Ishikawa (cell line): Measurements from ENCODE around the gene ATG9B.

Experiments used
- CEBPB ChIP-seq: IDR thresholded peaks from 2 replicates; pipeline ENCODE4 v1.6.1; 2012
- CREB1 ChIP-seq: IDR thresholded peaks from 2 replicates; pipeline ENCODE4 v1.6.1; 2012; ENCODE audit warnings: low read depth
- EGR1 ChIP-seq: IDR thresholded peaks from 2 replicates; pipeline ENCODE4 v1.6.1; 2012
- EP300 ChIP-seq: IDR thresholded peaks from 2 replicates; pipeline ENCODE4 v1.6.1; 2012; ENCODE audit warnings: borderline replicate concordance
- FOXM1 ChIP-seq: IDR thresholded peaks from 2 replicates; pipeline ENCODE4 v1.6.1; 2012; ENCODE audit warnings: low read depth, borderline replicate concordance
- MAX ChIP-seq: IDR thresholded peaks from 2 replicates; pipeline ENCODE4 v1.6.1; 2012
- NFIC ChIP-seq: IDR thresholded peaks from 2 replicates; pipeline ENCODE4 v1.6.1; 2012
- RAD21 ChIP-seq: IDR thresholded peaks from 2 replicates; pipeline ENCODE4 v1.6.1; 2012; ENCODE audit warnings: low read depth
- REST ChIP-seq: IDR thresholded peaks from 2 replicates; pipeline ENCODE4 v1.6.1; 2012; ENCODE audit warnings: low read depth, mild to moderate bottlenecking
- TAF1 ChIP-seq: IDR thresholded peaks from 2 replicates; pipeline ENCODE4 v1.6.1; 2012; ENCODE audit warnings: low read depth, mild to moderate bottlenecking
- TCF12 ChIP-seq: IDR thresholded peaks from 2 replicates; pipeline ENCODE4 v1.6.1; 2012; ENCODE audit warnings: low read depth
- TEAD4 ChIP-seq: IDR thresholded peaks from 2 replicates; pipeline ENCODE4 v1.6.1; 2012
- USF1 ChIP-seq: IDR thresholded peaks from 2 replicates; pipeline ENCODE4 v1.6.1; 2012
- YY1 ChIP-seq: IDR thresholded peaks from 2 replicates; pipeline ENCODE4 v1.6.1; 2012; ENCODE audit warnings: low read depth

GRCh38 chr7:150997075-150997511 is 27.2 kb downstream of the ATG9B start:
- TF ChIP-seq YY1 (no peak), CEBPB (no peak), EP300 (no peak), TAF1 (no peak), MAX (no peak), RAD21 (no peak), TEAD4 (no peak), EGR1 (no peak), TCF12 (no peak), FOXM1 (no peak), USF1 (no peak), REST (no peak), CREB1 (no peak), NFIC (no peak)
